Muscle of arm (tissue), 14 donors: ENCODE data around the gene DPP3. TPM values are rescaled to one million over a fixed set of nuclear protein-coding genes. Genes with fewer than 3 reads are reported as not detected.
"Not testable (repeated sequence)": the region's sequence is repeated elsewhere in the genome, so short reads cannot be mapped to it uniquely, and the experiment has no call there.

Experiments used
- DNase-seq: peaks from one replicate; pipeline ENCODE4 v3.0.0-alpha.2; 2013
- long read RNA-seq, 11 donors: transcript quantifications; one replicate each; lab custom pipeline, GENCODE V29; 2026
- polyA plus RNA-seq, 12 donors: library from polyadenylated mRNA; unstranded; fragments of 120-200 nt; gene quantifications; one replicate each; pipeline ENCODE4 v1.2.1, GENCODE V29; 2013; ENCODE audit not compliant: insufficient read length in 12 of 12

DPP3 gene, protein sequence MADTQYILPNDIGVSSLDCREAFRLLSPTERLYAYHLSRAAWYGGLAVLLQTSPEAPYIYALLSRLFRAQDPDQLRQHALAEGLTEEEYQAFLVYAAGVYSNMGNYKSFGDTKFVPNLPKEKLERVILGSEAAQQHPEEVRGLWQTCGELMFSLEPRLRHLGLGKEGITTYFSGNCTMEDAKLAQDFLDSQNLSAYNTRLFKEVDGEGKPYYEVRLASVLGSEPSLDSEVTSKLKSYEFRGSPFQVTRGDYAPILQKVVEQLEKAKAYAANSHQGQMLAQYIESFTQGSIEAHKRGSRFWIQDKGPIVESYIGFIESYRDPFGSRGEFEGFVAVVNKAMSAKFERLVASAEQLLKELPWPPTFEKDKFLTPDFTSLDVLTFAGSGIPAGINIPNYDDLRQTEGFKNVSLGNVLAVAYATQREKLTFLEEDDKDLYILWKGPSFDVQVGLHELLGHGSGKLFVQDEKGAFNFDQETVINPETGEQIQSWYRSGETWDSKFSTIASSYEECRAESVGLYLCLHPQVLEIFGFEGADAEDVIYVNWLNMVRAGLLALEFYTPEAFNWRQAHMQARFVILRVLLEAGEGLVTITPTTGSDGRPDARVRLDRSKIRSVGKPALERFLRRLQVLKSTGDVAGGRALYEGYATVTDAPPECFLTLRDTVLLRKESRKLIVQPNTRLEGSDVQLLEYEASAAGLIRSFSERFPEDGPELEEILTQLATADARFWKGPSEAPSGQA
- polyA plus RNA-seq = 10 to 100 TPM in 11 of 12 donors, not detected in 1; 15.5 to 45.8 (median 21.7) TPM
- long read RNA-seq, donor 1, partial matches to known transcripts = 0 of 2 reads
- long read RNA-seq, donor 1, other reads (novel, unspliced or antisense) = 0 of 2 reads
- long read RNA-seq, donor 2, partial matches to known transcripts = 0 of 5 reads
- long read RNA-seq, donor 2, other reads (novel, unspliced or antisense) = 0 of 5 reads
- long read RNA-seq, donor 3, partial matches to known transcripts = 0 of 1 reads
- long read RNA-seq, donor 3, other reads (novel, unspliced or antisense) = 0 of 1 reads
- long read RNA-seq, donor 4, partial matches to known transcripts = 0 of 2 reads
- long read RNA-seq, donor 4, other reads (novel, unspliced or antisense) = 0 of 2 reads
- long read RNA-seq, donor 5 = 0 reads
- long read RNA-seq, donor 6 = 0 reads
- long read RNA-seq, donor 7 = 0 reads
- long read RNA-seq, donor 8, partial matches to known transcripts = 0 of 5 reads
- long read RNA-seq, donor 8, other reads (novel, unspliced or antisense) = 0 of 5 reads
- long read RNA-seq, donor 9, partial matches to known transcripts = 0 of 1 reads
- long read RNA-seq, donor 9, other reads (novel, unspliced or antisense) = 0 of 1 reads
- long read RNA-seq, donor 10 = 0 reads
- long read RNA-seq, donor 11, partial matches to known transcripts = 5 of 9 reads
- long read RNA-seq, donor 11, other reads (novel, unspliced or antisense) = 0 of 9 reads

DNA sequence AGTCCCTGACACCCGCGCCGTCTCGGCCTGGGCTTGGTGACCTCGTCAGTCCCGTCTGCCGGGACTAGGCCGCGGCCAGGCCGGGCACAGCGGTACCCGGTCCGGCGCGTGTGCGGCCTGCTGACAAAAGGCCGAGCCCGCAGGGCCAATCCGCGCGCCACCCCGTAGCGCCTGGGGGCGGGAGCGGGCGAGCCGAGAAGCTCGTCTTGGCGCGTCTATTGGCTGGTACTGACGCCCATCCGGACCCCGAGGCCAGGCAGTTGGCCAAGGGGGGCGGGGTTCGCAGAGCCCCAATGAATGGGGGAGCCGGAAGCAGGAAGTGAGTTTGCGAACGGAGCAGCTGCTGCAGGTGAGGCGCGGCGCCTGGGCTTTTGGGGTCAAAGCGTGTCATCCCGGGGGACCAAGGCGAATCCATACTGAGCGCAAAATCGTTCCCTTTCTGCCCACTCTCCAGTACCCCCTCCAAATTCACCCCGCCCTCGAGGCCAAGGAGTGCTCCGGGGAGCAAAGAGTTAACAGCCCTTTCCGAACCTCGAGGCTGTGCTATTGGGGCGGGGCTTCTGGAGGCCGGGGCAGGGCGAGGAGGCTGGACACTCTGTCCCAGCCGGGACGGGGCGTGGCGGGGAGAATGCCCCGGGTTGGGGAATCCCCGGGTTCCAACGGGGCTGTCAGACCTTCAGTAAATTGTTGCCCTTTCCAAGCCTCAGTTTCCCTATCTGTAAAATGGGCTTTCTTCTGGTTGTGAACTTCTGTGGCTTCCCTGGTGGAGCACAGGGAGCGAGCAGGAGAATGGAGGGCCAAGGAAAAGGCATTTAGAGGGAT, at the start of gene DPP3:
DPP3 (plus strand) TSS at position 318 of the 822 bp plus-strand sequence. CDS start 1,767 bp downstream, outside the sequence.
- DNase-seq = peak; percentile 97

- not testable (repeated sequence) for DNase-seq
Observed at GRCh38 chr11:66431287-66431686, 48.9 kb upstream of the DPP3 start.

GRCh38 chr11:66431871-66432329, 48.3 kb upstream of the DPP3 start:
- DNase-seq = not testable (repeated sequence)

GRCh38 chr11:66432597-66432996, 47.6 kb upstream of the DPP3 start:
- no peak for DNase-seq

DNA sequence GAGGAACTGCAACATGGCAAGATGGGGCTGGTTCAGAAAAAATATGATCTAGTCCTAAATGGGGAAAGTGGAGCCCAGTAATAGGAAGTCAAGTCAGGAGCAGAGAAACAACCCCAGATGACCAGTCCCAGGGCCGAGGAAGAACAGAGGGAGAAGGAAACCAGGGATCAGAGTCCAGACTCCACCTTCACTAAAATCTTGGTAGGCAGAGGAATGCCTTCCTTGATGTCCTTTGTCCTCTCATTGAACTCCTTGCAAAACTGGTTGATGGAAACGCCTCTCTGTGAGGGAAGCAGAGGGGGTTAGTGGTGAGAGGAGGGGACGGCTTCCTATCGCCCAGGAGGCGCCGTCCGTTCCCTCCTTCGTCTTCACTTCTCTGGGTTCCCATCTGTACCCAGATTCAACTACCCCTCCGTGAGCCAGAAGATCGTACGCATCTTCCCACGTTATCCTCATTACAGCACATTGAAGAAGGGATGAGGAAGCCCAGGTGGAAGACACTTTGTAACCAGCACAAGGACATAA, 42.2 kb upstream of the DPP3 start:
- DNase-seq = peak; percentile 19

GRCh38 chr11:66438504-66439466, 41.4 kb upstream of the DPP3 start, which contains the start of gene MRPL11:
Gene MRPL11 (minus strand): TSS chr11:66438848. CDS start chr11:66438754, 94 bp downstream.
- DNase-seq = peak; percentile 94

GRCh38 chr11:66440101-66440939, 39.9 kb upstream of the DPP3 start:
- DNase-seq = not testable (repeated sequence)

DNA sequence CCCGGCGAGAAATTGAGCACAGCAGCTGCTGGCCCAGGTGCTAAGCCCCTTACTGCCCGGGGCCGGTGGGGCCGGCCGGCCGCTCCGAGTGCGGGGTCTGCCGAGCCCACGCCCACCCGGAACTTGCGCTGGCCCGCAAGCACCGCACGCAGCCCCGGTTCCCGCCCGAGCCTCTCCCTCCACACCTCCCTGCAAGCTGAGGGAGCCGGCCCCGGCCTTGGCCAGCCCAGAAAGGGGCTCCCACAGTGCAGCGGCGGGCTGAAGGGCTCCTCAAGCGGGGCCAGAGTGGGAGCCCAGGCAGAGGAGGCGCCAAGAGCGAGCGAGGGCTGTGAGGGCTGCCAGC, 39.3 kb upstream of the DPP3 start:
- DNase-seq = not testable (repeated sequence)

DNA sequence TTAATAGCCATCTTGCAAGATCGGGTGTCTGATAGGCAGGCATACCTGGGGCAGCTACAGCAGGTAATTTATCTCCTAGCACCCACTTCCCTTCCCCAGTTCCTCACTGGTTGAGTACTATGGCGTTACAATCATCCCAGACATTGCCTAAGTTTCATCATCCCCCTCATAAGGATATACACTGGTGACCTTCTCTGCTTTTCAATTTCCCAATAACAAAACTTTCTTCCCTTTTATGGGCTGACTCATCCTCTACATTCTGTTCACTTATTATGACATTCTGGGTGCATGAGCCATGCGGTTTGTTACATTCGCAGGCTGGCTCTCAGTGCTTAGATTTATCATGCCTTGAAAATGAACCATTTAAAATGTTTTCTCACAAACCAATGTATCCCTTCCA, 36.6 kb upstream of the DPP3 start:
- DNase-seq = no peak

DNA sequence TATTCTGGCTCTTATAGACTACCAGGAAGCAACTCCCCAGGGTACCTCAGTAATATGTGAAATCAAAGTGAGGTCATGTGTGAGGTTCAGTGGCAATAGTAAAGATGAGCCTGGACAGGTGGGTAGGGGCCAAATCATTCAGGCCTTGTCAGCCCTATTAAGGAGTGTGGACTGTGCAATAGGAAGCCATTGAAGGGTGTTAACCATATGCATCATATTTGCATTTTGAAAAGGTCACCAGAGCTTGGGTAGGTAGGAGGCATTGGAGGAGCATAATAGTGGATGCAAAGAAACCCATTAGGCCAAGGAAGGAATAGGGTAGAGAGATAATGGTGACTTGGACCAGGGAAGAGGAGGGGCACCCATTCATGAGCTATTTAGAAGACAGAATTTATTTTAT, 33.2 kb upstream of the DPP3 start:
- DNase-seq = no peak

DNA sequence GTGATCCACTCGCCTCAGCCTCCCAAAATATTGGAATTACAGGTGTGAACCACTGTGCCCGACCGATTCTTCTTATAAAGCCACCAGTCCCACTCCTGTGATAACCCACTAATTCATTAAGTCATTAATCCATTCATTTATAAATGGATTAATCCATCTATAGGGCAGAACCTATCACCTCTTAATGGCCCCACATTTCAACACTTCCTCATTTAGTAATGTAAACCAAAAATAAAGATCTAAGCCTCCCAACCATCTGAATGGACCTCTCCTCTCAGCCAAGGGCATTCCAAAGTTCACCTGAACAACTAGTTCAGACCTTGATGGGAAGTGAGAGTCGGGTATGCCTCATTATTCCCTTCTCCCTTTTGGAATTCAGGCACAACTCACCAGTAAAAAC, 31.7 kb upstream of the DPP3 start:
- no peak for DNase-seq

GRCh38 chr11:66450560-66450959, 29.7 kb upstream of the DPP3 start:
- DNase-seq = no peak

GRCh38 chr11:66451663-66452062, 28.6 kb upstream of the DPP3 start:
- no peak for DNase-seq

GRCh38 chr11:66454247-66454646, 26.0 kb upstream of the DPP3 start:
- no peak for DNase-seq

GRCh38 chr11:66454828-66455227, 25.4 kb upstream of the DPP3 start:
- DNase-seq = no peak

DNA sequence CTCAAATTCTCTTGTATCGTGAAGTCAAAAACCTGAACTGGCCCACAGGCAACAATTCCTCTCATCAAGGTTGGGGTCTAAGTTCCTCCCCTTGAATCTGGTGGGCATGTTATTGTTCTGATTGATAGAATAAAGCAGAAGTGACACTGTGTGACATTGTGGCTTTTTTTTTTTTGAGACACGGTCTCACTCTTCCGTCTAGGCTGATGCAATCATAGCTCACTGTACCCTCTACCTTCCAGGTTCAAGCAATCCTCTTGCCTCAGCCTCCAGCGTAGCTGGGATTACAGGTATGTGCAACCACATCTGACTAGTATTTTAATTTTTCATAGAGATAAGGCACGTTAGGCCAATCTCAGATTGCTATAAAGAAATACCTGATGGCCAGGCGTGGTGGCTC, 22.4 kb upstream of the DPP3 start:
- no peak for DNase-seq

DNA sequence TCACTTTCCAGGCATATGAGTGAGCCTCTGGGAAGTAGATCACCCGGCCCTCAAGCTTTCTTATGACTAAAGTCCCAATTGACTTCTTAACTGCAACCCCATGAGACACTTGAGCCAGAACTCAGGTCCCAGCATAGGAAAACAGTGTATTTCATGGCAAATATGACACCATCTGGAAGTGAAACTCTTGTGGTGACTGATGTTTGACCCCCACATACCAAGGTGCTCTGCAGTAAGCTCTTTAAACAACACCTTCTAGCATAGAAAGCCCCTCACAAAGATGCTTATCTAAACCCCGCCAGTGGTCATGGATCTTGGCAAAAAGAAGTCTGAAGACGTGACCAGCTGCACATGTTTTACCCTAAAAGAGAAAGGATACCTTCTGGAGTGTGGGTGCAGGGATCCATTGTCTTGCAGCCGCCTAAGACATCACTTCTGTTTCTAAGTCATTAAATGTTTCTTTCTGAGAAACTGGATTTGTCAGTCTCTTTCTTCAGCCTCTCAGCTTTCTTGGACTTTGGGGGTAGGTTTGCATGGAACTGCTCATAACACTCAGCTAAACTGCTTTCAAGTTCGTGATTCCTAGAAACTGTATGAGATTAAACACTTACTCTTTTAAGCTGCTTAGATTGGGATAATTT, 21.0 kb upstream of the DPP3 start:
- DNase-seq = no peak
